Measurements from ENCODE around the gene PMEL.

GRCh38 chr12:55966408-55967281 is 803 bp upstream of the PMEL start, which contains the start of gene CDK2:
- TF ChIP-seq CTCF (IDR thresholded peaks at IDR 0.05; ENCODE audit: low read length) = no peak
- TF ChIP-seq EZH2 (IDR thresholded peaks at IDR 0.05; ENCODE audit: borderline replicate concordance, low read length) = no peak

All from OCI-LY1 (cell line).